HEK293 (cell line): ENCODE measurements around the gene PITPNM1.

ENCODE experiments used
- GLIS2 ChIP-seq: fragments of 450-650 bp; formaldehyde crosslinking; IDR thresholded peaks from 2 replicates; pipeline ENCODE4 v1.5.1; 2016; ENCODE audit warnings: missing biosample characterization, missing genetic modification characterization
- IKZF3 ChIP-seq: fragments of 450-650 bp; IDR thresholded peaks from 2 replicates; pipeline ENCODE4 v1.5.0; 2018; ENCODE audit warnings: missing biosample characterization, mild to moderate bottlenecking, missing genetic modification characterization, moderate library complexity
- PATZ1 ChIP-seq: fragments of 450-650 bp; formaldehyde crosslinking; IDR thresholded peaks from 2 replicates; pipeline ENCODE4 v1.5.1; 2016; ENCODE audit warnings: missing biosample characterization, missing genetic modification characterization
- PBX3 ChIP-seq: sonication (generic); formaldehyde crosslinking; IDR thresholded peaks from 2 replicates; pipeline ENCODE4 v1.8.1; 2022; ENCODE audit warnings: mild to moderate bottlenecking, moderate library complexity, missing genetic modification reagents
- ZBTB11 ChIP-seq: fragments of 450-650 bp; formaldehyde crosslinking; conservative IDR thresholded peaks from 2 replicates; pipeline ENCODE4 v1.5.1; 2016; ENCODE audit warnings: low read depth, missing biosample characterization, missing genetic modification characterization
- ZBTB20 ChIP-seq: fragments of 450-650 bp; formaldehyde crosslinking; IDR thresholded peaks from 2 replicates; pipeline ENCODE4 v1.5.1; 2016; ENCODE audit warnings: missing biosample characterization, missing genetic modification characterization
- ZBTB21 ChIP-seq: fragments of 450-650 bp; formaldehyde crosslinking; IDR thresholded peaks from 2 replicates; pipeline ENCODE4 v1.5.1; 2017; ENCODE audit warnings: missing biosample characterization, missing genetic modification characterization
- ZBTB26 ChIP-seq: fragments of 450-650 bp; formaldehyde crosslinking; optimal IDR thresholded peaks from 2 replicates; pipeline ENCODE3; 2016; ENCODE audit warnings: missing biosample characterization, mild to moderate bottlenecking, missing genetic modification characterization
- ZBTB49 ChIP-seq: fragments of 450-650 bp; formaldehyde crosslinking; IDR thresholded peaks from 2 replicates; pipeline ENCODE4 v1.5.1; 2016; ENCODE audit warnings: missing biosample characterization, missing genetic modification characterization, low read depth
- ZNF112 ChIP-seq: fragments of 450-650 bp; formaldehyde crosslinking; IDR thresholded peaks from 2 replicates; pipeline ENCODE4 v1.5.0; 2017; ENCODE audit warnings: missing biosample characterization, missing genetic modification characterization
- ZNF23 ChIP-seq: fragments of 450-650 bp; formaldehyde crosslinking; IDR thresholded peaks from 2 replicates; pipeline ENCODE4 v1.5.1; 2016; ENCODE audit warnings: missing biosample characterization, missing genetic modification characterization, borderline replicate concordance
- ZNF239 ChIP-seq: fragments of 450-650 bp; formaldehyde crosslinking; IDR thresholded peaks from 2 replicates; pipeline ENCODE4 v1.5.1; 2016; ENCODE audit warnings: missing biosample characterization, missing genetic modification characterization
- ZNF26 ChIP-seq: fragments of 450-650 bp; formaldehyde crosslinking; IDR thresholded peaks from 2 replicates; pipeline ENCODE4 v1.5.1; 2016; ENCODE audit warnings: missing biosample characterization, missing genetic modification characterization
- ZNF341 ChIP-seq: fragments of 450-650 bp; formaldehyde crosslinking; IDR thresholded peaks from 2 replicates; pipeline ENCODE4; 2016; ENCODE audit warnings: low read depth, missing biosample characterization, missing genetic modification characterization
- ZNF354C ChIP-seq: fragments of 450-650 bp; formaldehyde crosslinking; IDR thresholded peaks from 2 replicates; pipeline ENCODE4 v1.5.1; 2016; ENCODE audit warnings: missing biosample characterization, missing genetic modification characterization, low read depth, borderline replicate concordance
- ZNF394 ChIP-seq: fragments of 450-650 bp; formaldehyde crosslinking; IDR thresholded peaks from 2 replicates; pipeline ENCODE4 v1.5.1; 2016; ENCODE audit warnings: missing biosample characterization, missing genetic modification characterization, mild to moderate bottlenecking, moderate library complexity, borderline replicate concordance
- ZNF398 ChIP-seq: fragments of 450-650 bp; formaldehyde crosslinking; IDR thresholded peaks from 2 replicates; pipeline ENCODE4 v1.5.1; 2017; ENCODE audit warnings: missing biosample characterization, missing genetic modification characterization
- ZNF48 ChIP-seq: fragments of 450-650 bp; formaldehyde crosslinking; IDR thresholded peaks from 2 replicates; pipeline ENCODE4 v1.5.1; 2016; ENCODE audit warnings: missing biosample characterization, missing genetic modification characterization
- ZNF555 ChIP-seq: fragments of 450-650 bp; formaldehyde crosslinking; conservative IDR thresholded peaks from 2 replicates; pipeline ENCODE4 v1.5.1; 2017; ENCODE audit warnings: missing biosample characterization, mild to moderate bottlenecking, missing genetic modification characterization, inconsistent platforms
- ZNF692 ChIP-seq: fragments of 450-650 bp; formaldehyde crosslinking; IDR thresholded peaks from 2 replicates; pipeline ENCODE4 v1.5.1; 2016; ENCODE audit warnings: missing biosample characterization, missing genetic modification characterization
- ZNF837 ChIP-seq: fragments of 450-650 bp; formaldehyde crosslinking; IDR thresholded peaks from 2 replicates; pipeline ENCODE4 v1.5.1; 2016; ENCODE audit warnings: missing biosample characterization, missing genetic modification characterization

PITPNM1 gene

GRCh38 chr11:67468759-67469507 is 36.2 kb downstream of the PITPNM1 start, which contains the start of gene TMEM134 (continued):
- TF ChIP-seq ZBTB49 (tag by site-specific recombination), result no peak
- no peak for TF ChIP-seq ZBTB21 (tag by site-specific recombination)
- no peak for TF ChIP-seq ZBTB11 (tag by site-specific recombination)
- TF ChIP-seq ZNF239, result no peak
- peak; percentile 39; the same call in 1 of the 2 replicates for TF ChIP-seq IKZF3 (tag by site-specific recombination)
- no peak for TF ChIP-seq ZNF555 (tag by site-specific recombination)
- TF ChIP-seq PBX3 (CRISPR knock-in tag), result peak; percentile 79; the same call in 1 of the 2 replicates
- TF ChIP-seq ZNF23 (tag by site-specific recombination), result no peak
- TF ChIP-seq GLIS2 (tag by site-specific recombination), result peak; percentile 57; the same call in 1 of the 2 replicates
- TF ChIP-seq ZNF48 (tag by site-specific recombination), result no peak
- TF ChIP-seq ZNF341, result peak; percentile 48; the same call in 1 of the 2 replicates
- TF ChIP-seq ZBTB20, result peak; percentile 88
- peak; percentile 19; the same call in 1 of the 2 replicates for TF ChIP-seq ZNF398
- no peak for TF ChIP-seq ZNF112
- TF ChIP-seq ZNF26 (tag by site-specific recombination), result no peak
- TF ChIP-seq PATZ1 (tag by site-specific recombination), result peak; percentile 57
- no peak for TF ChIP-seq ZNF394
- no peak for TF ChIP-seq ZNF837 (tag by site-specific recombination)
- no peak for TF ChIP-seq ZNF354C (tag by site-specific recombination)
- TF ChIP-seq ZBTB26 (tag by site-specific recombination), result peak; percentile 83
- TF ChIP-seq ZNF692 (tag by site-specific recombination), result 0 out of 2 replicates have a peak, but pooled peaks have one; percentile 20
